Measurements from ENCODE around the gene KLHL42. TPM values are rescaled to one million over a fixed set of nuclear protein-coding genes. Genes with fewer than 3 reads are reported as not detected.
"Not testable (repeated sequence)": the region's sequence is repeated elsewhere in the genome, so short reads cannot be mapped to it uniquely, and the experiment has no call there.

The KLHL42 gene
- total RNA-seq, 2 experiments from 2014 or later: 16.3 to 16.4 TPM

DNA sequence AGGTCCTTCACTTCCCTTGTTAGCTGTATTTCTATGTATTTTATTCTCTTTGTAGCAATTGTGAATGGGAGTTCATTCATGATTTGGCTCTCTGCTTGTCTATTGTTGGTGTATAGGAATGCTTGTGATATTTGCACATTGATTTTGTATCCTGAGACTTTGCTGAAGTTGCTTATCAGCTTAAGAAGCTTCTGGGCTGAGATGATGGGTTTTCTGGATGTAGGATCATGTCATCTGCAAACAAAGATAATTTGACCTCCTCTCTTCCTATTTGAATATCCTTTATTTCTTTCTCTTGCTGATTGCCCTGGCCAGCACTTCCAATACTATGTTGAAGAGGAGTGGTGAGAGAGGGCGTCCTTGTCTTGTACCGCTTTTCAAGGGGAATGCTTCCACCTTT is 67.3 kb downstream of the KLHL42 start:
- peaks cover 13% of the 10 kb centered on the region for H3K9me3 Mint-ChIP-seq
- peaks cover 26% of the 10 kb centered on the region for H3K27me3 Mint-ChIP-seq
- not testable (repeated sequence) for H3K27ac Mint-ChIP-seq, H3K4me1 Mint-ChIP-seq, H3K4me3 Mint-ChIP-seq, DNase-seq, H3K36me3 Mint-ChIP-seq

DNA sequence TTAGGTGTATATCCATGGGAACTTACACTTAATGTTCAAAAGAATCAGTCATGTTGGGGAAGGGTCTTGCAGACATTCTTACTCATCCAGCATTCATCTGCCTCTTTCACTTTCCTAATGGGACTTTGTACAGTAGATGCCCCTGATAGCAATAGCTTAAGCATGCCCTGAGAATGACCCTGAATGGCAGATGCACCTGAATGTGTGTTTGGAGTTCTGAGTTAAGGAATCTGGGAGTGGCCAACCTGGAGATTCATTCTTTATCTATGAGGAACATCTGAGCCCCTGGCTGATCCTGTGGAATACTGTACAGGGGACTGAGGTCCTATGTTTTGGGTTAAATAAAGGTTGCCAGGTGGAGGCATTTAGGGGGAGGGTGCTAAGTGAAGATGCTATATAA is 71.3 kb downstream of the KLHL42 start:
- H3K36me3 Mint-ChIP-seq: peaks cover 4% of the 10 kb centered on the region
- no peak overlapping the region for H3K4me3 Mint-ChIP-seq
- H3K27ac Mint-ChIP-seq: no peak overlapping the region
- peaks cover 29% of the 10 kb centered on the region for H3K27me3 Mint-ChIP-seq
- H3K9me3 Mint-ChIP-seq: peaks cover 13% of the 10 kb centered on the region
- DNase-seq: no peak
- H3K4me1 Mint-ChIP-seq: no peaks in the 10 kb centered on the region

DNA sequence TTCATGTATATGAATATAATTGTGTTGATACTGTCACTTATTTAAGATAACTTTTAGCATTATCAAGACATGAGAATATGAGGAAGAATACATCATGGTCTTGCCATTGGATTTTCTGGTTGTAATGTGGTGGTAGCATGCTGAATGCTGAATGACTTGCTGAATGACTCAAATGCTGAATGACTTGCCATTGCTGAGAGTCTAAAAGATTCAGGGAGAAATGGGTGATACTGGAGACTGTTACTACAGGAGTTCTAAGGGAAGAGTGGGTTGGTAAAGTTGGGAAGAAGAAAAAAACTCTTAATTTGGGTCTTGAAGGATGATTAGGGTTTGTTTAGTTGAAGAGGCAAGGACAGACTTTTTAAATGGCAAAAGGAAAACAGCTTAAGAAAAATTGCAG is 72.1 kb downstream of the KLHL42 start:
- Mint-ChIP-seq H3K9me3 (peaks cover 13% of the 10 kb centered on the region), H3K27ac (no peak overlapping the region), H3K4me1 (no peaks in the 10 kb centered on the region), H3K36me3 (peaks cover 4% of the 10 kb centered on the region), H3K27me3 (peaks cover 25% of the 10 kb centered on the region), H3K4me3 (no peak overlapping the region)
- DNase-seq: no peak

Other genes starting within 250 kb of the KLHL42 start
- gene REP15, start 83.8 kb upstream of the KLHL42 start, total RNA-seq: under 1 TPM; 0.20 to 0.33 TPM
- gene MRPS35, start 69.4 kb upstream of the KLHL42 start, total RNA-seq: 10 to 100 TPM; 69.5 to 70.2 TPM
- gene MANSC4, start within 50 bp of the KLHL42 start, total RNA-seq: not detected
- gene PTHLH, start 192.5 kb downstream of the KLHL42 start, total RNA-seq: not detected

Measured in activated naive CD8-positive, alpha-beta T cell treated with anti-CD3 and anti-CD28 coated beads for 36 hours (primary cell).